Measurements from ENCODE around the gene CENPE.
"Not testable (repeated sequence)": the region's sequence is repeated elsewhere in the genome, so short reads cannot be mapped to it uniquely, and the experiment has no call there.

CENPE gene

DNA sequence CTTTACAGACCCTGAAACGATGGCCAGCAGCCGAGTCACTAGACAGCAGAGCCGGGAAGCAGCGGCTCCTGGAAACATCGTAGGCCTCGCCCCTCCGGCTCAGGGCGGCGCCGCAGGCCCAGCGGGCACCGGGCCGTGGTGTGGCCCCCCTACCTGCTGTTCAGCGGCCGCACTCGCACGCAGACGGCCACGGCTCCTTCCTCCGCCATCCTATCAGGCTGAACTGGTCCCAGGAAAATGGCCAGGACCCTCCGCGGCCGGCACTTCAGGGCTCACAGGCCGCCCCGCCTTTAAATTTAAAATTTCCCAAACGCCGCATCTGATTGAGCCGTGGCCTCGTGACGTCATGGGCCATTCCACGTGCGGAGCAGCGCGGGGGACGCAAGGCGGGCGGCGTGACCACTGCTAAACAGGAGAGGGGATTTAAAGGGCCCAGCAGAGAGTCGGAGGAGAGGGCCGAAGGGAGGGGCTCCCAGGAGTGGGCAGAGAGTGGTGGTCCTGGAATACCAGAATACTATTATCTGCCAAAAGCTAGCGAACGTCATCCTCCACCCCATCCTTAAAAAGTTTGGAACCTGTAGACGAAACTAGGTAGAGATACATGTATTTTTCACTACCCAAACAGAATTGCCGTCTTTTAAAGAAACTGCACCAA, at the start of gene CENPE:
Gene CENPE (minus strand): TSS at position 233 of the 655 bp plus-strand sequence. CDS start 24 bp downstream, at position 209.
- peak; percentile 6 to 83 (median 64) for DNase-seq

DNA sequence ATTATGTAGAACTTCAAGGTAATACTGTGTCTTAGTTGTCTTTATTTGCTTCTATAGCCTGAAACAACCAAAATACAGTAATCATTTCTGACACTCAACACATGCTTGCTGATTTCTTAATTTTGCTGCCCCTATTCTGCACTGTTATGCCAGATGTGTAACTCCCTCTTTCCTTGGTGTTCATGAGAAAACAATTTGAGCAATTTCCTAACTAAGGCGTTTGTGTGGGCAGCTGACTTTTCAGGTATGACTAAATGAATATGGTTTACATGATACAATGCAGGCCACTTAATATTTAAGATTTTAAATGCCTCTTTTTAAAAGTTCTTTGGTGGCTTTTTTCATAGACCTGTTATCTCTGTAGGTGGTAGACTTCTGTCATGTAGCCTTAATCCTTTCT, 46.1 kb upstream of the CENPE start:
- no peak for DNase-seq

GRCh38 chr4:103230938-103231337, 32.8 kb upstream of the CENPE start:
- not testable (repeated sequence) for DNase-seq

- DNase-seq = not testable (repeated sequence)
Observed at GRCh38 chr4:103223556-103223955, 25.4 kb upstream of the CENPE start.

DNA sequence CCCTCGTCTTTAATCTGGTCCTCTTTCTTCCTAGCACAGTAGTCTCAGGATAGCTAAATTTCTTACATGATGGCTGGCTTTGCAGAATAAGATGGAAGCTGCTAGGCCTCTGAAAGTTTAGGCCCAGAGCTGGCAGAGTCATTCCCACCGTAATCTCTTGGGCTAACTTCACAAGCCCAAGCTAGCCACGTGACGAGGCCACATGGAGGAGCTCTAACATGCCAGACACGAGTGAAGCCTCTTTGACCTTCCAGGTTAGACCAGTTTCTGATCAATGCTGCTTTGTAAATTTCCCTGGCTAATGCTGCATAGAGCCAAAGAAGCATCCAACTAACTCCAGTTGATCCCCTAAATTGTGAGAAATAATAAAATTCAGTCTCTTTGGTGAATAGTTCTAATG, 9.5 kb upstream of the CENPE start:
- DNase-seq = peak in 2 of 56 donors; percentile 5 to 10

- DNase-seq = peak in 3 of 56 donors; percentile 1 to 22 (median 6)
Observed at GRCh38 chr4:103204111-103204510, 6.0 kb upstream of the CENPE start.

DNA sequence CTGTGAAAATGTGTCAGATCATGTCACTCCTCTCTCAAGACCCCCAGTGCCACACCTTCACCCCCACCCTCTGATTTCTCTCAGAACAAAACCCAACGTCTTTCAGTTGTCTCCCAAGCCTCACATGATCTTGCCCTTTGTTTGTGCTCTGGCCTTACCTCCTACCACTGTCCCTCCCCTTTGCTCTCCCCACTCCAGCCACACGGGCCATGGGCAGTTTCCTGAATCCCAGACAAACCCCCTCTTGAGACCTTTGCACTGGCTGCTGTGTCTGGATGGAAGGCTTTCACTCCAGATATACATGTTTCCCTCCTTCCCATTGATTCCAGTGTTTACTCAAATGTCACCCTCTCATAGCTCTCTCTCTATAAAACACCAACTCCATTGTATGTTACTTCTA, 3.6 kb upstream of the CENPE start:
- no peak for DNase-seq

GRCh38 chr4:103201253-103201652, 3.1 kb upstream of the CENPE start:
- no peak for DNase-seq

GRCh38 chr4:103199009-103199408, 866 bp upstream of the CENPE start:
- peak in 1 of 56 donors; percentile 4 for DNase-seq

GRCh38 chr4:103197765-103198110, 405 bp downstream of the CENPE start:
- no peak for DNase-seq

DNA sequence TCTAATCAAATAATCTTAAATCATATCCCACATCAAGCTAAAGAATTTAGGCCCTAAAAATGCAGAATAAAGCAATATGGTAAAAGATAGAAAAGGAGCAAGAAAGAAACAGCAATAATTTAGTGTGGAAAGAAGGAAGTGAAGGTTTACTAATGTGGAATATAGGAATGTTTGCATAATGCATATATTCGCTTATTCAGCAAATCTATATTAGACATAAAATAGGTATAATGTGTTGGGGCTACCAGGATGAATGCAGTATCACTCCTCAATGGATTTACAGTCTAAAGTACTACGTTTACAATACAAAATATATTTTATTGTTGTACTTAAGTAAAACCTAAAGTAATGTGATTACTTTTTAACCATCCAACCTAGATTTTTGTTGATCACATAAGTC, 4.7 kb downstream of the CENPE start:
- DNase-seq = no peak

- DNase-seq = no peak
Observed at GRCh38 chr4:103171006-103171405, 27.1 kb downstream of the CENPE start.

GRCh38 chr4:103169750-103170149, 28.4 kb downstream of the CENPE start:
- DNase-seq = not testable (repeated sequence)

DNA sequence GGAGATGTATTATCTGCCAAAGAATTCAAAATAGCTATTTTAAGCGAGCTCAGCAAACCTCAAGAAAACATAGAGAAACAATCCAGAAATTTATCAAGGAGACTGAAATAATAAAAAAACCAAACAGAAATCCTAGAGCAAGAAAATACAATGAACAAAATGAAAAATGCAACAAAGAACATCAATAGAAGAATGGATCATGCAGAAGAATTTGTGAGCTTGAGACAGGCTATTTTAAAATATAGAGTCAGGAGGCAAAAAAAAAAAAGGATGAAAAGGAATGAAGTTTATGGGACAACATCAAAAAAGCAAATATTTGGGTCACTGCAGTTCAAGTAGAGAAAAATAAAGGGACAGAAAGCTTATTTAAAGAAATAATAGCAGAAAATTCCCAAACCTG, 29.1 kb downstream of the CENPE start:
- no peak for DNase-seq

DNA sequence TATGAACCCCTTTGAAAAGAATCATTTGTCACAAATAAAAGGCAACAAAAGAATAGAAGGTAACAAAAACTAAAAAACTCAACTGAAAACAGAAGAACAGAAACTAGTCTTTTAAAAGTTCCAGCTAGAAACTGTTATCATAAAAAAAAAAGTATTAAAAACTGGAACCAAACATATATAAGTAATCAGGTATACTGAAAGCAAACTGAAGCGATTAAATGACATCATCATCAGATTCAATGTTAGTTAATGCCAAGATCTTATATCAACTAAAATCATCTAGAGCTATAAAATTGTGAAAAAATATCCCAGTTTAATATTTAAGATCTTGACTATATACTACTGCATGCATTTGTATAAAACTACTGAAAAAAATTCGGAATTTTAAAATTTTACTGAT, 36.0 kb downstream of the CENPE start:
- no peak for DNase-seq

- DNase-seq = no peak
Observed at GRCh38 chr4:103158760-103159159, 39.4 kb downstream of the CENPE start.

DNA sequence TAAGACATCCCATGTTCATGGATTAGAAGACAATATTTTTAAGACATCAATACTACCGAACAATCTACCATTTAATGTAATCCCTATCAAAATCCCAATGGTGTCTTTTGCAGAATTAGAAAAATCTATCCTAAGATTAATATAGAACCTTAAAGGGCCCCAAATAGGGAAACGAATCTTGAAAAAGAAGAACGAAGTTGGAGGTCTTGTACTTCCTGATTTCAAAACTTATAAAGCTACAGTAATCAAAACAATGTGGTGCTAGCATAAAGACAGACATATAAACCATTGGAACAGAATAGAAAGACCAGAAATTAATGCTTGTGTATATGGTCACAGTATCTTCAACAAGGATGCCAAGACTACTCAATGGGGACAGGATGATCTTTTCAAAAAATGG, 42.0 kb downstream of the CENPE start:
- DNase-seq = no peak

GRCh38 chr4:103152381-103152780, 45.8 kb downstream of the CENPE start:
- no peak for DNase-seq

DNA sequence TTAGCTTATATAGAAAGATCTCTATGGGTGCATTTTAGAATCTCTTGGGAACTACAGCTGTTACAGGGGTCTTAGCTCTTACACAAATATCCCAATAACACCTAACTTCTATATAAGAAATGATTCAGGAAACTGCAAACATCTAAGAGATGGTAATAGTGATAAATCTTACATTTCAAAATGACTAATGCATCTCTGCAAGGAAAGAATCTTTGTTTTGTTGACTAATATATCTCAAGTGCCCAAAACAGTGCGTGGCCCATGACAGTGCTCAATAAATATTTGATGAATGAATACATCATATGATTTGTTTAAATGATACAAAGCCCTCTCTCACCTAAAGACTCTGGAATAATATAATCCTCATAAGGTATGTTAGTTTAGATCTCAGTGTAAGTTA, 47.5 kb downstream of the CENPE start:
- no peak for DNase-seq

GRCh38 chr4:103144926-103145325, 53.2 kb downstream of the CENPE start:
- DNase-seq = no peak

DNA sequence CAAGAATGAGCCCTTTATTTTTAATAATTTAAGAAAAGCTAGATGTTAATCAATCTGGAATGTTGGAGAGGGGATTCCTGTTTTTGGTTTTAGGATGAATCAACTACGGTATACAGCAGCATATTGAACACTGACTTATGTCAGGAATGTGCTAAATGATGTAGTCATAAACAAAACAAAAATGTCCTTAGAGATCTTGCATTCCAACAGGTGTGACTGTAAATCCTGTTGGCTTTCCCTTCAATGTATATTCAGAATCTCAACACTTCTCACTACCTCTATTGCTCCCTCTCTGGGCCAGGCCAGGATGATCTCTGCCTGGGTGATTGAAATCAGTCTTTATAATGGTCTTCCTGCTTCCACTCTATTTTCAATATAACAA, 60.7 kb downstream of the CENPE start:
- DNase-seq = no peak

- no peak for DNase-seq
Observed at GRCh38 chr4:103136671-103137445, 61.3 kb downstream of the CENPE start.

GRCh38 chr4:103129174-103129573, 69.0 kb downstream of the CENPE start:
- DNase-seq = no peak
